Measurements from ENCODE around the gene NFX1.
"Not testable (repeated sequence)": the region's sequence is repeated elsewhere in the genome, so short reads cannot be mapped to it uniquely, and the experiment has no call there.

NFX1 gene

GRCh38 chr9:33311953-33312352 is 21.6 kb downstream of the NFX1 start:
- no peak for DNase-seq

GRCh38 chr9:33315371-33315770 is 25.1 kb downstream of the NFX1 start:
- no peak for DNase-seq

- DNase-seq, result not testable (repeated sequence)
These were observed 26.8 kb downstream of the NFX1 start for GRCh38 chr9:33317136-33317535.

- no peak for DNase-seq
These were observed 27.9 kb downstream of the NFX1 start for GRCh38 chr9:33318225-33318624.

- DNase-seq, result no peak
These were observed 28.5 kb downstream of the NFX1 start for GRCh38 chr9:33318781-33319180.

- no peak for DNase-seq
These were observed 29.9 kb downstream of the NFX1 start for GRCh38 chr9:33320230-33320567.

GRCh38 chr9:33320568-33321261 is 30.4 kb downstream of the NFX1 start:
- no peak for DNase-seq

GRCh38 chr9:33329117-33329563 is 38.8 kb downstream of the NFX1 start:
- DNase-seq, result no peak

- DNase-seq, result no peak
These were observed 39.7 kb downstream of the NFX1 start for GRCh38 chr9:33329979-33330378.

- DNase-seq, result no peak
These were observed 41.1 kb downstream of the NFX1 start for GRCh38 chr9:33331377-33331891.

- no peak for DNase-seq
These were observed 41.7 kb downstream of the NFX1 start for GRCh38 chr9:33332011-33332410.

GRCh38 chr9:33332956-33333355 is 42.6 kb downstream of the NFX1 start:
- not testable (repeated sequence) for DNase-seq

- DNase-seq, result no peak
These were observed 49.9 kb downstream of the NFX1 start for GRCh38 chr9:33340186-33340585.

- no peak for DNase-seq
These were observed 50.9 kb downstream of the NFX1 start for GRCh38 chr9:33341182-33341581.

- DNase-seq, result no peak
These were observed 53.8 kb downstream of the NFX1 start for GRCh38 chr9:33344145-33344544.

GRCh38 chr9:33346564-33346963 is 56.2 kb downstream of the NFX1 start:
- no peak for DNase-seq

GRCh38 chr9:33348998-33349397 is 58.7 kb downstream of the NFX1 start:
- no peak for DNase-seq

GRCh38 chr9:33349743-33350142 is 59.4 kb downstream of the NFX1 start:
- no peak for DNase-seq

- DNase-seq, result no peak
These were observed 60.0 kb downstream of the NFX1 start for GRCh38 chr9:33350310-33350709.

- DNase-seq, result no peak
These were observed 61.2 kb downstream of the NFX1 start for GRCh38 chr9:33351547-33351946.

GRCh38 chr9:33354651-33355211 is 64.4 kb downstream of the NFX1 start:
- no peak for DNase-seq

GRCh38 chr9:33355933-33356332 is 65.6 kb downstream of the NFX1 start:
- DNase-seq, result no peak

- DNase-seq, result not testable (repeated sequence)
These were observed 68.3 kb downstream of the NFX1 start for GRCh38 chr9:33358641-33359040.

- no peak for DNase-seq
These were observed 73.8 kb downstream of the NFX1 start for GRCh38 chr9:33364127-33364526.

- not testable (repeated sequence) for DNase-seq
These were observed 74.5 kb downstream of the NFX1 start for GRCh38 chr9:33364814-33365213.

All from NCI-H526 (cell line).